Activated B cell treated with CpG ODN at 0.5 μM for 24 hours (primary cell): Measurements from ENCODE around the gene USP22. TPM values are rescaled to one million over a fixed set of nuclear protein-coding genes. Genes with fewer than 3 reads are reported as not detected.

Experiments
- ATAC-seq: fragments of 200-7000 bp; cut with Tn5 transposase; one replicate; pipeline ENCODE4 v1.10.0; 2021; ENCODE audit warnings: low read depth, mild to moderate bottlenecking, moderate library complexity
- CTCF ChIA-PET: fragments of 350-600 bp; sonication (Branson Sonifier 250); formaldehyde crosslinking; loops from one replicate; lab custom pipeline; 2021; ENCODE audit warnings: antibody characterized with exemption; lab: Charles Lee
- POLR2A ChIA-PET: fragments of 350-600 bp; sonication (Branson Sonifier 250); formaldehyde crosslinking; loops from one replicate; lab custom pipeline; 2021; ENCODE audit warnings: antibody characterized with exemption; lab: Charles Lee
- DNase-seq: peaks from one replicate; pipeline ENCODE4 v3.0.0; 2022
- H3K27ac Mint-ChIP-seq: one replicate; pipeline ENCODE4 v1.8.0; 2020; ENCODE audit warnings: mixed read lengths
- H3K27me3 Mint-ChIP-seq: one replicate; pipeline ENCODE4 v1.8.0; 2021; ENCODE audit warnings: mixed read lengths
- H3K36me3 Mint-ChIP-seq: one replicate; pipeline ENCODE4 v1.8.0; 2021; ENCODE audit warnings: low read depth, mixed read lengths
- H3K4me1 Mint-ChIP-seq: one replicate; pipeline ENCODE4 v1.8.0; 2021; ENCODE audit warnings: mixed read lengths
- H3K4me3 Mint-ChIP-seq: one replicate; pipeline ENCODE4 v1.8.0; 2020; ENCODE audit warnings: mild to moderate bottlenecking, mixed read lengths
- H3K9me3 Mint-ChIP-seq: one replicate; pipeline ENCODE4 v1.8.0; 2020; ENCODE audit warnings: mixed read lengths
- intact Hi-C: fragments of 100-400 bp; cut with micrococcal nuclease; formaldehyde crosslinking; loops from one replicate; pipeline ENCODE4 v1.15.1; 2024
- total RNA-seq: library from RNA; stranded (reverse); gene quantifications from 2 replicates; pipeline ENCODE4 v1.2.3, GENCODE V29; 2022
- TF ChIP-seq, protein P1 (sequence below): fragments of 200-600 bp; IDR thresholded peaks from one replicate; pipeline ENCODE4 v1.8.0; 2022; ENCODE audit warnings: antibody characterized with exemption, mild to moderate bottlenecking

Gene USP22
- total RNA-seq, 1 donor from 2014 or later, result 156 TPM

DNA sequence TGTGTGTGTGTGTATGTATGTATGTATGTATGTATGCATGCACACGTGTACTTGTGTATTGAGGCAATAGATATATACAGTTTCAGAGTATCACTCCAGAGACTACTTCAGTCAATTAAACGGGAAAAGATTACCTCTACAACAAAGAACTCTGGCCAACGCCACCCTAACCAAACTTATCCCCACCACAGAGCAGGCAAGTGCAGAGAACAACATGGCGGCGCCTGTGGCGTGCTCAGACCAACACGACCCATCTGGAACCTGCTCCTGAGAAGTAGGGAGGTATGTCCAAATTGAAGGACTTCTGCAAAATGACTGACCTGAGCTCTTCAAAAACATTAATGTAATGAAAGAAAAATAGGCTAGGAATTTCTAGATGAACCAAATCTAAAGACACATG is 12.4 kb downstream of the USP22 start:
- H3K27ac Mint-ChIP-seq, result no peak overlapping the region
- DNase-seq, result no peak
- POLR2A ChIA-PET, result no interaction called here

DNA sequence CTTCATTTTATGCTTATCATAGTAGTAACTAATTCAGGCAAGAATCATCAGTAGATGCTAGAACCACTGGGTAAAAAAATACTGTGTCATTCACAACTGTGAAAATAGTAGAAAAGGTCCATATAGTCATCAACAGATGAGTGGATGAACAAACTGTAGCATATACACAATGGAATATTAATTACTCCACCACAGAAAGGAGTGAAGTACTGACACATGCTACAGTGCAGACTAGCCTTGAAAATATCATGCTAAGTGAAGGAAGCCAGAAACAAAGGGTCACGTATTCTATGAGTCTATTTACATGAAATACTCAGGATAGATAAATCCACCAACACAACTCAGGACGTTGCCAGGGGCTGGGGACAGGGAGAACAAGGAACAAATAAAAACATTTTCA is 13.3 kb downstream of the USP22 start:
- H3K4me1 Mint-ChIP-seq, result peaks cover 71% of the 10 kb centered on the region
- TF ChIP-seq, protein P1, sequence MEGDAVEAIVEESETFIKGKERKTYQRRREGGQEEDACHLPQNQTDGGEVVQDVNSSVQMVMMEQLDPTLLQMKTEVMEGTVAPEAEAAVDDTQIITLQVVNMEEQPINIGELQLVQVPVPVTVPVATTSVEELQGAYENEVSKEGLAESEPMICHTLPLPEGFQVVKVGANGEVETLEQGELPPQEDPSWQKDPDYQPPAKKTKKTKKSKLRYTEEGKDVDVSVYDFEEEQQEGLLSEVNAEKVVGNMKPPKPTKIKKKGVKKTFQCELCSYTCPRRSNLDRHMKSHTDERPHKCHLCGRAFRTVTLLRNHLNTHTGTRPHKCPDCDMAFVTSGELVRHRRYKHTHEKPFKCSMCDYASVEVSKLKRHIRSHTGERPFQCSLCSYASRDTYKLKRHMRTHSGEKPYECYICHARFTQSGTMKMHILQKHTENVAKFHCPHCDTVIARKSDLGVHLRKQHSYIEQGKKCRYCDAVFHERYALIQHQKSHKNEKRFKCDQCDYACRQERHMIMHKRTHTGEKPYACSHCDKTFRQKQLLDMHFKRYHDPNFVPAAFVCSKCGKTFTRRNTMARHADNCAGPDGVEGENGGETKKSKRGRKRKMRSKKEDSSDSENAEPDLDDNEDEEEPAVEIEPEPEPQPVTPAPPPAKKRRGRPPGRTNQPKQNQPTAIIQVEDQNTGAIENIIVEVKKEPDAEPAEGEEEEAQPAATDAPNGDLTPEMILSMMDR, result no peak
- H3K36me3 Mint-ChIP-seq, result peaks cover 50% of the 10 kb centered on the region
- POLR2A ChIA-PET, result no interaction called here
- no peaks in the 10 kb centered on the region for H3K9me3 Mint-ChIP-seq
- CTCF ChIA-PET, result no interaction called here
- H3K4me3 Mint-ChIP-seq, result no peak overlapping the region
- H3K27ac Mint-ChIP-seq, result peak overlapping the region; percentile 27
- DNase-seq, result no peak
- no peak for ATAC-seq
- intact Hi-C loops, result no loop called here
- no peaks in the 10 kb centered on the region for H3K27me3 Mint-ChIP-seq

More for the DNA sequence above, 12.4 kb downstream of the USP22 start:
- TF ChIP-seq, protein P1, result no peak
- peaks cover 44% of the 10 kb centered on the region for H3K36me3 Mint-ChIP-seq
- H3K27me3 Mint-ChIP-seq, result no peaks in the 10 kb centered on the region
- no peak overlapping the region for H3K4me3 Mint-ChIP-seq
- peaks cover 73% of the 10 kb centered on the region for H3K4me1 Mint-ChIP-seq
- intact Hi-C loops, result no loop called here
- no peak for ATAC-seq
- CTCF ChIA-PET, result interaction anchor here (1.2 kb wide), 1 partner anchor 69 kb away, joined by 3 read pairs; no protein-coding TSS in a partner anchor
- no peaks in the 10 kb centered on the region for H3K9me3 Mint-ChIP-seq

DNA sequence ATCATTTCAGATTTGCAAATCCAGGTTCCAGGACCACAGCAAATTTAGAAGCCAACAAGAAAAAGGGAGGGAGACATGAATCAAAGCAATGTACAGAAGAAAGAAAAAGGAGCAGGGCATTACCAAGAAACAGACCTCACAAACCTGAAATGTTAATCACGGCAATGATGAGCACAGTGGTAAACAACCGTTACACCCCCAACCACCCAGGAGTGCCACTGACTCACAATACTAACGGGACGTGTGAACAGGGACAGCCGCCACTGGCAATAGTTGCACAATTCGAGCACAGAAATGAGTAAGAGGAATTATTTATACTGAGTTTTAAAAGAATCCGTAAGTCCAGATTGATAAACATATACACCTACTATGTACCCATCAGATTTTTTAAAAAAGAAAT is 13.8 kb downstream of the USP22 start:
- ChIA-PET CTCF (no interaction called here), POLR2A (no interaction called here)
- Mint-ChIP-seq H3K36me3 (peaks cover 55% of the 10 kb centered on the region), H3K4me1 (peaks cover 71% of the 10 kb centered on the region), H3K4me3 (no peak overlapping the region), H3K9me3 (no peaks in the 10 kb centered on the region), H3K27ac (no peak overlapping the region), H3K27me3 (no peaks in the 10 kb centered on the region)
- ATAC-seq, result no peak
- TF ChIP-seq, protein P1, result no peak
- intact Hi-C loops, result no loop called here
- DNase-seq, result no peak

DNA sequence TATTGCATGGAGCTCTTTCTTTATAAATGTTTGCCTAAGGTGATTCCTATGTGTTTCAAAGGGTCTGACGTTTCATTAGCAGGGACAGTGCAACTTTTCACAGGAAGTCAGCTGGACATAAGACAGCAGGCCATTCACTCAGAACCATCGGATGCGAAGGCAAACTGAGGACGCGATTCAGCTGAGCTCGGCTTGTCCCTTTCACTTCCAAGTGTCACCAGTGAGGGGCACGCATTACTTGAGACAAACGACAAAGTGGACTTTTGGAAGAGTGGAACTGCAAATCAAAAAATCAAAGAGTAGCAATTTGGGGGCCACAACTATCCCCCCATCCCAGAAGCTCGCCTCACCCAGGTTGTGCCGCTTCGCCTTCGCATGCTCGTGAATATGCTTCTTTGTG is 14.6 kb downstream of the USP22 start:
- intact Hi-C loops, result no loop called here
- Mint-ChIP-seq H3K4me3 (no peak overlapping the region), H3K4me1 (peaks cover 68% of the 10 kb centered on the region), H3K9me3 (no peaks in the 10 kb centered on the region), H3K36me3 (peaks cover 59% of the 10 kb centered on the region), H3K27ac (no peak overlapping the region), H3K27me3 (no peaks in the 10 kb centered on the region)
- CTCF ChIA-PET, result no interaction called here
- TF ChIP-seq, protein P1, result no peak
- POLR2A ChIA-PET, result no interaction called here
- ATAC-seq (no peak), DNase-seq (no peak)

DNA sequence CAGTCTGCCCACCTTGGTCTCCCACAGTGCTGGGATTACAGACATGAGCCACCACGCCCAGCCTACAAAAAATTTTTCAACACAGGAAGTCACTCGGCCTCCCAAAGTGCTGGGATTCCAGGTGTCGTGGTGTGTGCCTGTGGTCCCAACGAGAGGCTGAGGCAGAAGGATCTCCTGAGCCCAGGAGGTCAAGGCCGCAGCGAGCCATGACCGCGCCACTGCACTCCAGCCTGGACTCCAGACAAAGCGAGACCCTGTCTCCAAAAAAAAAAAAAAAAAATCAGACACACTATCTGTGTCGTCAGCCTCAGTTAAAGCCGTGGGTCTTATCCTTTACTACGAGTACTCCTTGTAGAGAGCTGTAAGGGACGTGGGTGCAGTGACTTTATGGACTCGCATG is 15.8 kb downstream of the USP22 start:
- CTCF ChIA-PET, result no interaction called here
- TF ChIP-seq, protein P1, result no peak
- H3K27me3 Mint-ChIP-seq, result no peaks in the 10 kb centered on the region
- ATAC-seq (no peak), DNase-seq (no peak)
- no peaks in the 10 kb centered on the region for H3K9me3 Mint-ChIP-seq
- no peak overlapping the region for H3K4me3 Mint-ChIP-seq
- H3K27ac Mint-ChIP-seq, result no peak overlapping the region
- intact Hi-C loops, result no loop called here
- H3K36me3 Mint-ChIP-seq, result peaks cover 62% of the 10 kb centered on the region
- H3K4me1 Mint-ChIP-seq, result peaks cover 60% of the 10 kb centered on the region
- POLR2A ChIA-PET, result interaction anchor here (1.1 kb wide), 1 partner anchor 7 kb away, joined by 3 read pairs; no protein-coding TSS in a partner anchor
